GM21423 (cell line): ENCODE measurements around the gene TRRAP.
"Not testable (repeated sequence)": the region's sequence is repeated elsewhere in the genome, so short reads cannot be mapped to it uniquely, and the experiment has no call there.

Experiments
- ATAC-seq: cut with Tn5 transposase; IDR thresholded peaks from one replicate; pipeline ENCODE4 v1.9.1; 2021; ENCODE audit warnings: mild to moderate bottlenecking, moderate library complexity; ENCODE audit not compliant: unreplicated experiment

The TRRAP gene

DNA sequence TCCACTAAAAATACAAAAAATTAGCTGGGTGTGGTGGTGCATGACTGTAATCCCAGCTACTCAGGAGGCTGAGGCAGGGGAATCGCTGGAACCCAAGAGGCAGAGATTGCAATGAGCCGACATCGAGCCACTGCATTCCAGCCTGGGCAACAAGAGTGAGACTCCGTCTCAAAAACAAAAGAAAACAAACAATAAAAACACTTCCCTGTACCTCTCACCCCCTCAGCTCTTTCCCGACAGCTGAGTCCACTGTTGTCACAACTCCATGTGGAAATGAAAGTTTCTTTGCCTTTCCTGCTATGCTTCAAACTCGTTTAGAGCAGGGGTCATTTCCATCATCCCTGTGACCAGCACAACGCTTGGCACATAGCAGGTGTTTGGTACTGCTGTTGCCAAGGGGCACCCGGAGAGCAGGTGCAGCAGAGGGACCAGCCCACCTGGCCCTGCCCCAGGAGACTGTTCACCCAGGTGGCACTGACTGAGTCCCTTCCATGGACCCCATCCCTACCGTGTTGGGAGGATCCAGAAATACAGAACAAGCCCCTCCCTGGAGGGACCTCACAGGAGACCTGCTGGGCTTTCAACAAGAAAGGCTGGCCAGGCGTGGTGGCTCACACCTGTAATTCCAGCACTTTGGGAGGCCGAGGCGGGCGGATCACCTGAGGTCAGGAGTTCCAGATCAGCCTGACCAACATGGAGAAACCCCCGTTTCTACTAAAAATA, 13.4 kb upstream of the TRRAP start:
- no peak for ATAC-seq

DNA sequence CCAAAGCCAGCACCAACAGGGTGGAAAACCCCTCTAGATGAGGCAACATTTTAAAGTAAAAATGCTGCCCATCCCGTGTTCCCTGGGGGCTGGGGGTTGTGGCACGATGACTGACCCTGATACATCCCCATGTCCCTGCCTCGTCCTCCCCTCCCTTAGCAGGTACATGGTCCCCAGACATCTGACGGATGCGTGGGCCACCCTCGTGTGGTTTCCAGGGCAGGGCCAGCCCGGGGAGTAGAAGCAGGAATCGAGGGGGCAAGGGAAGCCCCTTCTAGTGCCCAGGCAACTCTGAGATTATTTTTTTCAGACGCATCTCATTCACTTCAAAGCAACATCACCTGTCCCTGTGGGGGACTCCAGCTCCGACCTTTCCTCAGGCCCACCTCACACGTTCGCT, 12.0 kb upstream of the TRRAP start:
- ATAC-seq = no peak

DNA sequence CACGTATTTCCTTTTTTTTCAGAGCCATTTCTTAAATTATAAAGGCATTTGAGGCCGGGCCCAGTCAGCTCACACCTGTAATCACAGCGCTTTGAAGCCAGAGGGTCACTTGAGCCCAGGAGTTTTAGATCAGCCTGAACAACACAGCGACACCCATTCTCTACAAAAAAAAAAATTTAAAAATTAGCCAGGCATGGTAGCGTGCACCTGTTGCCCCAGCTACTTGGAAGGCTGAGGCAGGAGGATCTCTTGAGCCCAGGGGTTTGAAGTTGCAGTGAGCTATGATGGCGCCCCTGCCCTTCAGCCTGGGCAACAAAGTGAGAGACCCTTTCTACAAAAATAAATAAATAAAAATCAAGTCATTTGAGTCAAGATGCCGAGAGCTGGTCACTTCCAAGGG, 11.6 kb upstream of the TRRAP start:
- no peak for ATAC-seq

DNA sequence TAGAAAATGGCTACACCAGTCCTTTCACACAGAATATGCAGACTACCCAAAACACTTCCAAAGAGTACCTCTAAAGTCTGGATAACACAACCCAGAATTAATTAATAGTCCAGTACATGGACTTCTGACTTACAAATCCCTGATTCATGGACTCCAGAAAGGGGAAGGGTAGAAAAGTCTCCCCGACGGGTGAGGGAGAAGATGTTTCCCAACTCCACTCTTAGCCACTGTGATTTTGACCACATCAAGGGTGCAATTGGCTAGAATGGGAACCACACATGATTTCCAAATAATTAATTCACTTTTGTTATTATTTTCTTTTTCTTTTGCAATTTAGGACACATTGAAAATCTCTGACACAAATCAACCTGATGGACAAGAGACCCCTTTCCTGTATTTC, 9.9 kb upstream of the TRRAP start:
- ATAC-seq = no peak

DNA sequence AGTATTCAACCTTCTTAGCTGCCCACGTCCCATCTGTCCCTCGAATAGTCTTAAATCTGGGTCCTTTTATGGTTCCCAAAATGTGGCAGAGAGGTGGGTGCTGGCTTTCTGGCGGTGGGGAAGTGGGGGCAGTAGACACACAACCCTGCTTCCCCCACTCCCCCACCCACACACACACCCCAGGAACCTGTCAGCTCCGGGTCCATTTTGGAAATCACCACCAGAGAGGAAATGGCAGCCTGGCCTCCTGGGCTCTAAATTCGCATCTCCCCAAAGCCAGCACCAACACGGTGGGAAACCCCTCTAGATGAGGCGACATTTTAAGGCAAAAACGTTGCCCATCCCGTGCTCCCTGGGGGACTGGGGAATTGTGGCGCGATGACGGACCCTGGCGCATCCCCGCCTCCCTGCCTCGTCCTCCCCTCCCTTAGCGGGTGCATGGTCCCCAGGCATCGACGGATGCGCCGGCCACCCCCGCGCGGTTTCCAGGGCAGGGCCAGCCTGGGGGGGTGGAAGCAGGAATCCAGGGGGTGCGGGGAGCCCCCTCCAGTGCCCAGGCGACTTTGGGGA, 9.2 kb upstream of the TRRAP start:
- ATAC-seq = no peak

DNA sequence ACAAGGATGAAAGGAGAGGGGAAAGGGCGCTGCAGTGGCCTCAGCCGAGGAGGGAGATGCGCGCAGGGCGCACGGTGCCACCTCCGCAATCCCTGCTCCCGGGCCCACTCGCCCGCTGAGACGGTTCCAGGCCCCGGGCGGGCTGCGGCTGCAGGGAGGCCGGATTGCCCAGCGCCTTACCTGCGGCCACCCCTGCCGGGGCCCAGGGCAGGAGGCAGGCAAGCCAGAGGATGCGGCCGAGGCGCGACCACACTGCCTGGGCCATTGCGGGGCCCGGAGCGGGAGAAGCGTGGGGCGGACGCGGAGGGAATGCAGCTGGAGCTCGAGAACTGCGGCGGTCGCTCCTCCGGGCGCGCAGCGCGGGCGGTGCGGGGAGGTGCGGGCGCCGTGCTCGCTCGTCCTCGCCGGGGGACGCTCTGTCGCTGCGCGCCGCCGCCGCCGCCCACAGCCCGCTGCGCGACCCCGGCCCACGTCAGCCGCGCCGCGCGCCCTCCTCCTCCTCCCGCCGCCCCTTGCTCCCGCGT, 8.7 kb upstream of the TRRAP start, which contains the start of gene TMEM130:
Gene TMEM130, minus strand, starts transcription at position 418 of the 524 bp plus-strand sequence. Its CDS starts 153 bp downstream, at position 265.
- no peak for ATAC-seq

DNA sequence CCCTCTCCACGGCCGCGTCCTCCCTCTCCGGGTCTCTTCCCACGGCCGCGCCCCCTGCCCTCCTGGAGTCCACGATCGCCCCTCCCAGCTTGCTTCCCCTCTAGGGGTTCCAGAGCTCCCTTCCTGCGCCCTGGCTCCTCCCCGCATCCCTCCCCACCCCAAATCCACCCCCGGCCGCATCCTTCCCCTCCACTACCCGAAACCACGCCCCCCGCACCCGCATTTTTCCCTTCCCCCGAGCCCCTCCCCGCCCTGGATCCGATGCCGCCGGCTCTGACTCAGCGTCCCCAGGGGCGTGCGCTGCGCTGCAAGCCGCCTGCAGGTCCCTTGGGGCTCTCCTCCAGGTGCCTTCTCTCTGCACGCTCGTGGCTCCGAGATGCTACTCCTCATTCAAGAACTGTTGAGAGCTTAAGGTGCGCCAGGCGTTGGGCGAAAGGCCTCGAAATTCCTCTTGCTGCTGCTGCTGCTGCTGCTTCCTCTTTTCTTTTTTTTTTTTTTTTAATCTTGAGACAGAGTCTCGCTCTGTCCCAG, 8.1 kb upstream of the TRRAP start:
- ATAC-seq = peak; percentile 93

DNA sequence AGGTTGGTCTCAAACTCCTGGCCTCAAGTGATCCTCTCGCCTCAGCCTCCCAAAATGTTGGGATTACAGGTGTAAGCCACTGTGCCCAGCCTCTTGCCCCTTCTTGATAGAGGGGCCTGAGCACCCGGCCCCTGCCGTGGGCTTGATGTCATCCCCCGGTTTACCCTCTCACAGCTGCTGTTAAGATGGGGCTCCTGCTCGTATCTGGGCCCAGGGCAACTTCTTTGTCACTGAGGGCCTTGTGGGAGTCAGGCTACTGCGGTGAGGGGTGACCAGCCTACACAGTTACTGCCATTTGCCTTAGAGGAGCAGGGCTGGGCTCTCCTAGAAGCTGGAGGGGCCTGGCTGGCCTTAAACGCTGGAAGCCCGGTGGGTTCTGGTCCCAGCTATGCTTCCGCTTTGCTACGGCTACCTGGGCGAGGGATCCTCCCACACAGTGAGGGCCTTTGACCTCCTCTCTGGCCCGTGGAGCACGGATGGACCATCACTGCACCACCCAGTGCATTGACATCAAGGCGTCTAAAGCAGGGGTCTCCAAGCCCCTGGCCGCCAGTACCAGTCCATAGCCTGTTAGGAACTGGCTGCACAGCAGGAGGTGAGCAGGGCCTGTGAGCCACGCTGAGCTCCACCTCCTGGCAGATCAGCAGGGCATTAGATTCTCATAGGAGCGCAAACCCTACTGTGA, 7.4 kb upstream of the TRRAP start:
- ATAC-seq = no peak

DNA sequence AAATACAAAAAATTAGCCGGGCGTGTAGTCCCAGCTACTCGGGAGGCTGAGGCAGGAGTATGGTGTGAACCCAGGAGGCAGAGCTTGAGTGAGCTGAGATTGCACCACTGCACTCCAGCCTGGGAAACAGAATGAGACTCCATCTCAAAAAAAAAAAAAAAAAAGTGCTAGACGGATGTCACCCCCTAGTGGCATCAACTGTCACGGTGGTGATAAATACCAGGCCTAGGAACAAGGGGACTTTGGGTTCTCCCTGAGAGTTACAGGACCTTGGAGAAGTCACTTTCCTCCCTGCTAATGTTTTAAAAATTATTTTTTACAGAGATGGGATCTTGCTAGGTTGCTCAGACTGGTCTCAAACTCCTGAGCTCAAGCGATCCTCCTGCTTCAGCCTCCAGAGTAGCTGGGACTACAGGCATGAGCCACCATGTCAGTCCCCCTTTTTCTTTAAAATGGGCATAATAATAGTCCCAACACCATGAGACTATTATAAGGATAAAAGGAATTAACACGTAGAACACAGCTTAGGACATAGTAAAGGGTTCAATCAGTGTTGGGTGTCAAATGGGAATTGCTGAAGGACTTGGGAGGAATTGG, 5.9 kb upstream of the TRRAP start:
- ATAC-seq = no peak

DNA sequence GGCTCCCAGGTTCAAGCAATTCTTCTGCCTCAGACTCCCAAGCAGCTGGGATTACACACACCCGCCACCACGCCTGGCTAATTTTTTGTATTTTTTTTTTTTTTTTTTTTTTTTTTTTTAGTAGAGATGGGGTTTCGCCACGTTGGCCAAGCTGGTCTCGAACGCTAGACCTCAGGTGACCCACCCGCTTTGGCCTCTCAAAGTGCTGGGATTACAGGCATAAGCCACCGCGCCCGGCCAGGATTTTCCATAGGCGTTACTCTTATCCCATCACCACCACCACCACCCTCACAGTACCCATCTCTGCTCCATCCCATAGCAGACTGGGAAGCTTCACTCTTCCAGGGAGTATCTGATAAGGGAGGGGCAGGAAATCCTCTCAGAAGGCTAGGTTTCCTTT, 4.7 kb upstream of the TRRAP start:
- ATAC-seq = not testable (repeated sequence)

DNA sequence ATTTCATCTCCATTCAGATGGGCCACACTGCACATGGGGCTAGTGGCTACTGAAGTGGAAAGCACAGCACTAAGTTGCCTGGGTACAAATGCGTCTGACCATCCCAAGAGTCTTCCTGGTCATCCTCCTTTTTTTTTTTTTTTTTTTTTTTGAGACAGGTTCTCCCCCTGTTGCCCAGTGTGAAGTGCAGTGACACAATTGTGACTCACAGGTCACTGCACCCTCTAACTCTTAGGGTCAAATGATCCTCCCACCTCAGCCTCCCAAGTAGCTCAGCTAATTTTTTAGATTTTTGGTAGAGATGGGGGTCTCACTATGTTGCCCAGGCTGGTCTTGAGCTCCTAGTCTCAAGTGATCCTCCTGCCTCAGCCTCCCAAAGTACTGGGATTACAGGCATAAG, 3.4 kb upstream of the TRRAP start:
- ATAC-seq = no peak

DNA sequence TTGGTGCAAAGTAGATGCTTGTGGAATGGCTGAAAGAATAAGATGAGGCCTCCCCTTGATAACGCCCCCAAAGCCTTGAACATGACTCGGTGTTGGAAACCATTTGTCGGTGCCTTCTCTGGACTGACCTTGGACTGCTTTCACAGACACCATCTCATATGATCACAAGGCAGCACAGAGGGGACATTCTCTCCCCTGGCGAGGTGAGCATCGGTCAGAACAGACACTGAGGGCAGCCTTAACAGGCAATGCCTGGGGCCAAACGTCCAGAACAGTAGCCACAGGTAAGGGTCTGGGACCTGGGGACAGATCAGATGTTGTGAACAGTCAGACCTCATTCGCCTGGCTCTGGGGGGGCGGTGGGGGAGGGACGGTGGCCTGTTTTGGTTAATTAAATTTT, 2.8 kb upstream of the TRRAP start:
- ATAC-seq = no peak

DNA sequence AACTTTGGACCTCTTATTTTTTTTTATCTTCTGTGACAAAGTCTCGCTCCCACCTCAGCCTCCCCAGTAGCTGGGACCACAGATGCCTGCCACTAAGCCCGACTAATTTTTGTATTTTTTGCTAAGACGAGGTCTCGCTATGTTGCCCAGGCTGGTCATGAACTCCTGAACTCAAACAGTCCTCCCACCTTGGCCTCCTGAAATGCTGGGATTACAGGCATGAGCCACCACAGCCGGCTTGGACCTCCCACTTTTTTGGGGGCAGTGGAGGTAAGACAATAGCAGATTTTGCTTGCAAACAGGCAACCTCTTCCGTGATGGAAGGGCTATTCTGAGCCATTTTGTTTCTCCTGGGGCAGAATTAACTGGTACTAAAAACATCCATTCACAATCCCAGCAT, 1.2 kb upstream of the TRRAP start:
- ATAC-seq = no peak

DNA sequence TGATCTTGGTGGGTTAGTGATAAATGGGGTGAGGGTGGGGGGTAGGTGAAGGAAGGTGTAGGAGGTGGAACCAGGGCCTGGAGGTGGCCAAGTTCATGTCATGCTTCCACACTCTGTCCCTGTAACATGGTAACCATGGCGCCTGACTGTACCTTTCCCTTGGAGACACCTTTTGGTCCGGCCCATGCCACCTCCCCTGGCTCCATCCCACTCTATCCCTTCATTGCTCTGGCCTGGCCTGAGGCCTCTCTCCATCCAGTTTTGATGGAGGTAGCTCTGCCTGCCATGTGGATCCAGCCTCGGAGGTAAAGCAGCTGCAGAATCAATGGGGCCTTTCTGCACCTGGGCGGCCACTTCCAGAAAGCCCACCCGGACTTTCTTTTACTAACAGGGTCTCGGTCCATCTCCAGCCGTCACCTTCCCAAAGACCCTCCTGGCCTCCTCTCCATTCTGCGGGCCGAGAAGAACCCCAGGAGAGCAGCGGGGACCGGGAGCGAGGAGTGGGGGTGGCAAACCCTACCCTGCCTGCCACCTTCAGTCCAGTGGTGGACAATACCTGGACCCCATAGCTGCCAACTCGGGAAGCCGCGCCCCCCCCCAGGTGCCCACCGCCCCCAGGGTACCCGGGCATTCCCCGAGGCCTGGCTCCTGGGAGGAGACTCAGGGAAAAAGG, 504 bp upstream of the TRRAP start:
- ATAC-seq = no peak

DNA sequence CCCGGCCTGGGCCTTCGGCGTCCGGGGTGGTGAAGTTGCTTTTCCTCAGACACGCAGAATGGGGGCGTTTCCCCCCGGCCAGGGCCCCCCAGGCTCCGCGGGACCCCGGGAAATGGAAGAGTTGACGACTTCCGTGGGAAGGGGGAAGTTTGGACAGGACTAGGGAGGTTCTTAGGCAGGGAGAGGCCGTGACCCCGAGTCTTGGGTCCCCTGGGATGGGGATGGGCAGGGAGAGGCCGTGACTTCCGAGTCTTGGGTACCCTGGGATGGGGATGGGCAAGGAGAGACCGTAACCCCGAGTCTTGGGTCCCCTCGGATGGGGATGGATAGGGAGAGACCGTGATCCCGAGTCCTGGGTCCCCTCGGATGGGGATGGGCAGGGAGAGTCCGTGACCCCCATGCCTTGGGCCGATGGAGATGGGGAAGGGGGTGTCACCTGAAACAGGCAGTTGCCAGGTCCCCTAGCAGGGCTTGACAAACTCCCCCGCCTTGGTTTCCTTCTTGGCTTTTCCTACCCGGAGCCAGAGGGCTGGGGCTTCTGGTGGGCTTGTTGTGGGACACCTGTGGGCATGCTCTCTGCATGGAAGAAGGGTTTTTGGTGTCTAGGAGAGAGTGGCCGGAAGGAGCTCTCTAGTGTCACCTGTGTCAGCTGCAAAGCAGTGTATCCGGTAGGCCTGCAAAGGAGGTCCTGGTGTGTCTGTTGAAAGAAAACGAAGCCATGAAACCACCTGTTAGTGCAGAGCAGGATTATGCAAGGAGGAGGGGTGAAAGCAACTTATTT, 1.1 kb downstream of the TRRAP start:
- peak; percentile 81 for ATAC-seq

DNA sequence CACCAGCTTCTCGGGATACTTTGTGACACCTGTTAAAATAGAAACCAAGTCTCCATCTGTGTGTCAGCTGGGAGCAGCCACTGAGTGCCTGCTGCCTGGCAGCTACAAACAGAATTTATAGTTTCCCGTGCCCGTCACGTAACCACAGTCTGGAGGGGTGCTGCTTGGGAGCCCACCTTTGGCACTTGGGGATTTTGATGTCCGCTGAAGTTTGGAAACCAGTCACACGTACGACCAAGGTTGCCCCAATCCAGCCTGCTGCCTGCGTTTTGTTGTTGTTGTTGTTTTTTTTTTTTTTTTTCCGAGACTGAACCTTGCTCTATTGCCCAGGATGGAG, 1.6 kb downstream of the TRRAP start:
- no peak for ATAC-seq

DNA sequence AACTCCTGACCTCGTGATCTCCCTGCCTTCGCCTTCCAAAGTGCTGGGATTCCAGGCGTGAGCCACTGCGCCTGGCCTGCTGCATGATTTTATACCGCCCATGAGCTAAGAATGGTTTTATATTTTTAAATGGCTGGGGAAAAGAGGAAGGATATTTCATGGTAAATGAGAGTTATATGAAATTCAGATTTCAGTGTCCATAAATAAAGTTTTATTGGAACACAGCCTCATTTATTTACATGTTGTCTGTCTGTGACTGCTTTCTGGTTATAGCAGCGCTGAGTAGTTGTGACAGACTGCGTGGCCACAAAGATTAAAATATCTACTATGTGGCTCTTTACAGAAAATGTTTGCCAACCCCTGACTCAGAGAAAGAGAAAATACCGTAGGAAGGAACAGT, 2.2 kb downstream of the TRRAP start:
- ATAC-seq = no peak

DNA sequence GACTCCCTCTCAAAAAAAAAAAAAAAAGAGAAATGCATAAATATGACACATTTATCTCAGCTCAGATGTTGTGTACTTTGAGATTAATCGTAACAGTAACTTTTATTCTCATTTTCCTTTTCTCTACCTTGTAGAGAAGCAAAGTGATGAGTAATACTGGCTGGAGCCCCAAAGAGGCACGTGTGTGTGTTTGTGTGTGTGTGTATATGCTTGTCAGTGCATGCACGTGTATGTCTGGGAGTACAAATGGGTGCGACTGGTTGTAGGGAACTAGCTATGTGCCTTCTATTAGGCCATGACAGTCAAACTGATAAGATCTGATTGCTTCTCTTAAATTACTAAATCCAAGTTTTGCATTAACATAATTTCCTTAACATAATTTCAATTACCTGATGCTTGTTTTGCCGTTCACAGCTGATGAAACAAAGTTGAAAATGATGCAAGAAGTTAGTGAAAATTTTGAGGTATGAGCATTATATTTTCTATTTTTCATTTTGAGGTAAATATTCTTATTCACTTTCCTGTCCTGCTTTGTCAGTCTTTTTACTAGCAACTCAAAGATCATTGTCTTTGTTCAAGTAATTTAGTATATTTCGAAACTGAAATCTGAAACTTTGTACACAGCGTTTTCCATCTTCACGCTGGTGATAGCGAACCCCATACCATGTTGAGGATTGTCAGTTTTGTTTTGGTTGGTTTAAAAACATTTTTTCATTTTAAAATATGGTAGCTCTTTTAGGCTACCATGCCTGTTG, 3.4 kb downstream of the TRRAP start:
- ATAC-seq = no peak

DNA sequence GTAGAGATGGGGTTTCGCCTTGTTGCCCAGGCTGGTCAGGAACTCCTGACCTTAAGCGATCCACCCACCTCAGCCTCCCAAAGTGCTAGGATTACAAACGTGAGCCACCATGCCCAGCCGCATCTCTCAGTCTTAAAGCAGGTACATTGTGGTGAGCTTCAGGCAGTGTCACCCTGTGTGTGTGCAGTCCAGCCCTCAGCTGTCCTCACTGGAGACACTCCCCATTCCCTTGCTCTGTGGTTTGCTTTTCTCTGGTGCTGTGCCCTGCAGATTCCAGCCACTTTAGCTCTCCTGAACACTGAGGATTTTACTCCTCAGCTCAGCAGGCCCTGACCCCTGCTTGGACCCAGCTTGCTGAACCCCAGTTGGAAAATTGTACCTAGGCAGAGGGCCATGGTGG, 6.1 kb downstream of the TRRAP start:
- ATAC-seq = no peak

DNA sequence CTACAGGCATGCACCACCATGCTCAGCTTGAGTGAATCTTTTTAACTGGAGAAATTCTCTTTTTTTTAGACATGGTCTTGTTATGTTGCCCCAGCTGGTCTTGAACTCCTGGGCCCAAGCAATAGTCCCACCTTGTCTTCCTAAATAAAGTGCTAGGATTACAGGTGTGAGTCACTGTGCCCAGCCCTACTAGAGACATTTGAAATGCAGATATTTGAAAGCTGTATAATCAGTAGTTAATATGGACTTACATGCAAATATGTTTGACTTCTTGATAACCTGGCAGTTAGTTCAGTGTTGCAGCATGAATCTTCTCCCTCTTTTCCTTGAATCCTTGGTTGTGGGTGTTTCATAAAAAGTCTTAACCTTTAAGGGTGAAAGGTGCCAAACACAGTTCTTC, 8.7 kb downstream of the TRRAP start:
- ATAC-seq = no peak
